ENCODE results near the gene TRIM29. TPM values are rescaled to one million over a fixed set of nuclear protein-coding genes. Genes with fewer than 3 reads are reported as not detected.

Gene TRIM29
- total RNA-seq, 1 experiment from 2014 or later = 4.3 TPM

DNA sequence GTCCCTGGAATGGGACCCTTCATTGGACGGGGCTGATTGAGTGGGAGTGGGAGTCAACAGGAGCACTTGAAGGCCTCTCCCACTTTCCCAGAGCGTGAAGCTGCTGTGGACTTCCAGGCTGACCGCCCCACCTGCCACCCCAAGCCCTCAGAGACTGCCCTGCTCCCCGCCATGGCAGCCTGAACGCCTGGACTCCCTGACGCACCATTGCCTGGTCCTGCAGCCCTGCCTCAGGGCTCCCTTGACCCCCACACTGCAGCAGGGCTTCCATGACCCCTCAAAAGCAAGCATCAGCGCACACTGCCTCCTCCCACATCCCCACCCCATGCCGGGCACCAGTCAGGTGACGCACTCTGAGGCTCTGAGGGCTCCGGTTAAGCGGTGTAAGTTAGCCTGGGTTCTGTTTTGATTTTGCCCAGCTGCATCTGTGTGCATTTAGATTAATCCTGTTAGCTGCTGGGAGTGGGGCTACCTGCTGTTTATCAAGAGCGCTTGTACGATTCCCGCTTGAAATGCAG lies 39.4 kb downstream of the TRIM29 start:
- no TSS peak for BruUV-seq (replicated peaks)
- Mint-ChIP-seq H3K9me3 (ENCODE audit: unreplicated experiment) (no peaks in the 10 kb centered on the region), H3K36me3 (ENCODE audit: insufficient read depth, unreplicated experiment) (no peaks in the 10 kb centered on the region), H3K27me3 (ENCODE audit: insufficient read depth, unreplicated experiment) (peaks cover 6% of the 10 kb centered on the region), H3K27ac (ENCODE audit: unreplicated experiment) (no peak overlapping the region), H3K4me3 (ENCODE audit: unreplicated experiment) (no peak overlapping the region), H3K4me1 (ENCODE audit: low read depth, unreplicated experiment) (peaks cover 7% of the 10 kb centered on the region)
- TF ChIP-seq, protein P1, sequence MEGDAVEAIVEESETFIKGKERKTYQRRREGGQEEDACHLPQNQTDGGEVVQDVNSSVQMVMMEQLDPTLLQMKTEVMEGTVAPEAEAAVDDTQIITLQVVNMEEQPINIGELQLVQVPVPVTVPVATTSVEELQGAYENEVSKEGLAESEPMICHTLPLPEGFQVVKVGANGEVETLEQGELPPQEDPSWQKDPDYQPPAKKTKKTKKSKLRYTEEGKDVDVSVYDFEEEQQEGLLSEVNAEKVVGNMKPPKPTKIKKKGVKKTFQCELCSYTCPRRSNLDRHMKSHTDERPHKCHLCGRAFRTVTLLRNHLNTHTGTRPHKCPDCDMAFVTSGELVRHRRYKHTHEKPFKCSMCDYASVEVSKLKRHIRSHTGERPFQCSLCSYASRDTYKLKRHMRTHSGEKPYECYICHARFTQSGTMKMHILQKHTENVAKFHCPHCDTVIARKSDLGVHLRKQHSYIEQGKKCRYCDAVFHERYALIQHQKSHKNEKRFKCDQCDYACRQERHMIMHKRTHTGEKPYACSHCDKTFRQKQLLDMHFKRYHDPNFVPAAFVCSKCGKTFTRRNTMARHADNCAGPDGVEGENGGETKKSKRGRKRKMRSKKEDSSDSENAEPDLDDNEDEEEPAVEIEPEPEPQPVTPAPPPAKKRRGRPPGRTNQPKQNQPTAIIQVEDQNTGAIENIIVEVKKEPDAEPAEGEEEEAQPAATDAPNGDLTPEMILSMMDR (IDR thresholded peaks at IDR 0.05; ENCODE audit: insufficient read depth in 1 of 2, low read depth in 1 of 2, low read length in 1 of 2, severe bottlenecking in 1 of 2, unreplicated experiment in 1 of 2) = no peak
- no peak for DNase-seq
- ChIA-PET POLR2A (no interaction called here), CTCF (no interaction called here)
- Histone ChIP-seq H3K36me3 (ENCODE audit: control insufficient read depth, insufficient read depth, low read length) (no peaks in the 10 kb centered on the region), H3K4me1 (peaks cover 12% of the 10 kb centered on the region; the same call in 1 of the 2 replicates), H3K9me3 (no peaks in the 10 kb centered on the region), H3K4me3 (ENCODE audit: low read depth, low read length) (no peak overlapping the region), H3K27me3 (replicated peaks; ENCODE audit: control insufficient read depth, insufficient read depth, low read length) (no peaks in the 10 kb centered on the region)
- intact Hi-C loops (cut with micrococcal nuclease; ENCODE audit: unreplicated experiment) = no loop called here

DNA sequence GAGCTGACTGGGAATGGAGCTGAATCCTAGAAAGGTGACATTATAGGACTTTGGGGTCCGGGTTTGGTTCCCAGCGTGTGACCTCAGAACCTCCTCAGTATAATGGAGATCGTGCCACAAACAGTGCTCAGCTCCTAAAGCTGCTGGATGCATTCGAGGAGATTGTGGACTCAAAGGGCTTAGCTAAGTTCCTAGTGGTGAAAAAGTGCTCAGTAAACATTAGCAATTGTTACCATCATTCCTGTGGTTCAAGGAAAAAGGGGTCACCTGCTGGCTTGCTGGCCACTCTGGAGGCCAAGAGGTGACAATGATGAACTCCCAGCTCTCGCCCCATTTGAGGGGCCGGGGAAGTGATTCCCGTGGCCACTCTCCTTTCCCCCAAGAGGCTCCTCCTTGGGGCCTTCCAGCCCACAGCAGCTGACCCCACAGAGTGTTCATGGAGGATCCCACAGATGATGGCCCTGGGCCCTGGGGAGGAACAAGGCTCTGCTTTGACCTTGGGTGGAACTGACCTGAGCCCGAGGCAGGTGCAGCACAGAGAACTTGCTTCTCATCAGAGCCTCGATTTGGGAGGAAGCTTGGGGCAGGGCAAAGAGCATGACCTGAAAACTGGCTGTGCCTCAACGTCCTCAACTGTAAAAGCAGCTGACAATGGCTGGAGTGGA lies 40.1 kb downstream of the TRIM29 start:
- no peaks in the 10 kb centered on the region for H3K27me3 ChIP-seq (replicated peaks; ENCODE audit: control insufficient read depth, insufficient read depth, low read length)
- H3K9me3 Mint-ChIP-seq (ENCODE audit: unreplicated experiment) = no peaks in the 10 kb centered on the region

GRCh38 chr11:120096369-120097191 lies 41.3 kb downstream of the TRIM29 start:
- H3K27me3 Mint-ChIP-seq (ENCODE audit: insufficient read depth, unreplicated experiment) = peaks cover 5% of the 10 kb centered on the region
- TF ChIP-seq, protein P1 (IDR thresholded peaks at IDR 0.05; ENCODE audit: insufficient read depth in 1 of 2, low read depth in 1 of 2, low read length in 1 of 2, severe bottlenecking in 1 of 2, unreplicated experiment in 1 of 2) = no peak

More for the DNA sequence above, 40.1 kb downstream of the TRIM29 start:
- no peak overlapping the region for H3K4me3 ChIP-seq (ENCODE audit: low read depth, low read length)
- H3K9me3 ChIP-seq = no peaks in the 10 kb centered on the region
- intact Hi-C loops (cut with micrococcal nuclease; ENCODE audit: unreplicated experiment) = no loop called here
- BruUV-seq (replicated peaks) = no TSS peak
- Mint-ChIP-seq H3K27ac (ENCODE audit: unreplicated experiment) (no peak overlapping the region), H3K27me3 (ENCODE audit: insufficient read depth, unreplicated experiment) (peaks cover 2% of the 10 kb centered on the region), H3K4me1 (ENCODE audit: low read depth, unreplicated experiment) (peaks cover 7% of the 10 kb centered on the region), H3K4me3 (ENCODE audit: unreplicated experiment) (no peak overlapping the region), H3K36me3 (ENCODE audit: insufficient read depth, unreplicated experiment) (no peaks in the 10 kb centered on the region)
- POLR2A ChIA-PET = interaction anchor here (0.6 kb wide), 1 partner anchor 525 kb away, joined by 4 read pairs; no protein-coding TSS in a partner anchor
- H3K4me1 ChIP-seq = peaks cover 12% of the 10 kb centered on the region; the same call in 1 of the 2 replicates
- no peaks in the 10 kb centered on the region for H3K36me3 ChIP-seq (ENCODE audit: control insufficient read depth, insufficient read depth, low read length)
- TF ChIP-seq, protein P1 (IDR thresholded peaks at IDR 0.05; ENCODE audit: insufficient read depth in 1 of 2, low read depth in 1 of 2, low read length in 1 of 2, severe bottlenecking in 1 of 2, unreplicated experiment in 1 of 2) = no peak
- CTCF ChIA-PET = interaction anchor here (1.3 kb wide), 1 partner anchor 19 kb away, joined by 3 read pairs; no protein-coding TSS in a partner anchor
- no peak for DNase-seq

More at GRCh38 chr11:120096369-120097191, 41.3 kb downstream of the TRIM29 start:
- Mint-ChIP-seq H3K36me3 (ENCODE audit: insufficient read depth, unreplicated experiment) (no peaks in the 10 kb centered on the region), H3K4me1 (ENCODE audit: low read depth, unreplicated experiment) (peaks cover 7% of the 10 kb centered on the region), H3K4me3 (ENCODE audit: unreplicated experiment) (peak overlapping the region; percentile 9), H3K27ac (ENCODE audit: unreplicated experiment) (no peak overlapping the region), H3K9me3 (ENCODE audit: unreplicated experiment) (no peaks in the 10 kb centered on the region)
- Histone ChIP-seq H3K4me3 (ENCODE audit: low read depth, low read length) (no peak overlapping the region), H3K4me1 (peaks cover 12% of the 10 kb centered on the region; the same call in 1 of the 2 replicates), H3K27me3 (replicated peaks; ENCODE audit: control insufficient read depth, insufficient read depth, low read length) (no peaks in the 10 kb centered on the region), H3K9me3 (no peaks in the 10 kb centered on the region), H3K36me3 (ENCODE audit: control insufficient read depth, insufficient read depth, low read length) (no peaks in the 10 kb centered on the region)
- ChIA-PET POLR2A (no interaction called here), CTCF (interaction anchor here (1.3 kb wide), 1 partner anchor 18 kb away, joined by 3 read pairs; no protein-coding TSS in a partner anchor)
- no TSS peak for BruUV-seq (replicated peaks)
- intact Hi-C loops (cut with micrococcal nuclease; ENCODE audit: unreplicated experiment) = no loop called here
- DNase-seq = no peak

All from Caco-2 (cell line).